ENCODE results near the gene EFL1.
"Not testable (repeated sequence)": the region's sequence is repeated elsewhere in the genome, so short reads cannot be mapped to it uniquely, and the experiment has no call there.

EFL1 gene

DNA sequence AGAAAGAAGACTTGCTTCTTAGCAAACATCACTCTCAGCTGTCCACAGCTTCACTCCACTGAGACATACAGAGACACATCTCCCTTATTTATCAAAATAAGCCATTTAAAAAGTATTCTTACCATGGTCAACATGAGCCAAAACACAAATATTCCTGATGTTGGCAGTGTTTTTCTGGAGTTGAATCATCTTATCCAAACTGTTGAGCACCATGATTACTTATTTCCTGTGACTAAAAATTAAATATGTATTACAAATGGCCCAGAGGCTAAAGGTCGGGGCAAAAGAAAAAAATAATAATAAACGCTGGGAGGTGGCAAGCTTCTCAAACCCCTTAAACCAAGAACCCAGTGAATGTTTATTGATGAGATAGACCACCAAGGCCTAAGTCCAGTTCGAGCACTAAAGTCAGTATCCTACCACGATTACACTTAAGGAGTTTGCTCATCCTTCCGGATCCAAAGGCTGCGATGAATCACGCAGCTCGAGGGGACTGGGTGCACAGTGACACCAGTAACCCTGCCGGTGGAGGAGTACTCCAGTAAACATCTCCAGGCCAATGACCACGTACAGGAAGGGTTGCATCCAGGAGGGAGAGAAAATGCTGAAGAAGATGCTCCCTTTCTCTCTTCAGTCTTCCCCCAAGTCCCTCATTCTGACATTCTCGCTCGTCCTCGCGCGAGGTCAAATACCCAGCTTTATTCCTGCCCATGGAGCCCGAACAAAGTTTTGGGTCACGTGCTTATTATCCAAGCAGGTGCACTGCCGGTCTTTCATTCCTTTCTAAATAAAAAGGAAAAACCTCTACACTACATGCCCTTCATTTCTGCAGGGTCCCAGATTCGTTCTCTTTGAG, 740 bp downstream of the EFL1 start:
- H3K36me3 Mint-ChIP-seq: peaks cover 15 to 26% of the 10 kb centered on the region in 2 donors
- H3K27me3 Mint-ChIP-seq, H3K9me3 Mint-ChIP-seq, DNase-seq: not testable (repeated sequence)
- peak overlapping the region; percentile 90 for H3K27ac Mint-ChIP-seq
- peak overlapping the region; percentile 95 to 96 for H3K4me3 Mint-ChIP-seq
- peak; percentile 30 to 41 for ATAC-seq (replicated peaks)
- H3K4me1 Mint-ChIP-seq: peaks cover 23 to 41% of the 10 kb centered on the region in 2 donors

DNA sequence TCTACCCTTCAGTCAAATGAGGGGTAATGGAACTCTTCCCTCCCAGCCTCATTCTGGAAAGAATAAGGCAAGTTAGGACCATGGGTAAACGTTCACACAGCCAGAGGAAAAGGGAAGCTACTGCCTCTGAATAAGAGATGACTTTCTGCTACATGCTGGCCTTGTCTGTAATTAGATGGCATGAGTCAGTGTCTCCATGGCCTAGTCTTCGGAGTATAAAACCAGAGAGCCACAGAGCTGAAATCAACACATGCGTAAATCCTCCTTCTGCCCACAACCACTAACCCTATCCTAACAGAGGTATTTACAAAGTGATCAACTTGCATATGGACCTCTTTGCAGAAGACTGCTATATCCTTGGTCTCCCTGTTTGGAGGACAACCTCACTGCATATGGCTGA, 14.3 kb downstream of the EFL1 start:
- Mint-ChIP-seq H3K4me1 (peaks cover 21 to 35% of the 10 kb centered on the region in 2 donors), H3K36me3 (peaks cover 18 to 32% of the 10 kb centered on the region in 2 donors)
- DNase-seq (peak; percentile 1), ATAC-seq (replicated peaks) (peak; percentile 84 to 85)
- H3K27me3 Mint-ChIP-seq, H3K4me3 Mint-ChIP-seq, H3K9me3 Mint-ChIP-seq, H3K27ac Mint-ChIP-seq: not testable (repeated sequence)

DNA sequence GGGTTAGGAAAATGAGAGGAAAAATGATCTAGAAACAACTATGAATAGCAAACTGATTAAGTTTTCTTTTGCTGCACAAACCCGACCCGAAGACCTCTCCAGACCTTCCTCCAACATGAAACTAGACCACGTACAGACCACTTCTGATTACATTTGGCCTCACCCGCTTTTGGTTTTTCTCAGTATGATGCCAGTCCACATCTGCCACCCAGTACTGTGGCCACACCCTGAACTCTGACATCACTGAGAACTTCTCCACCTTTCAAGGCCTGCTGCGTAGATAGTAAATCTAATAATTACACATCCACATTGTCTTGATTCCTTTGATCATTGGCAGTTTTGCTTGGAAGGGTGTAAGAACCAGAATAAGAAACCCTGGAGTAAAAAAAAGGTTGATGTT, 16.6 kb downstream of the EFL1 start:
- H3K4me3 Mint-ChIP-seq; H3K27ac Mint-ChIP-seq; ATAC-seq (replicated peaks); H3K9me3 Mint-ChIP-seq; DNase-seq; H3K27me3 Mint-ChIP-seq: not testable (repeated sequence)
- Mint-ChIP-seq H3K4me1 (peaks cover 24 to 35% of the 10 kb centered on the region in 2 donors), H3K36me3 (peaks cover 18 to 29% of the 10 kb centered on the region in 2 donors)

DNA sequence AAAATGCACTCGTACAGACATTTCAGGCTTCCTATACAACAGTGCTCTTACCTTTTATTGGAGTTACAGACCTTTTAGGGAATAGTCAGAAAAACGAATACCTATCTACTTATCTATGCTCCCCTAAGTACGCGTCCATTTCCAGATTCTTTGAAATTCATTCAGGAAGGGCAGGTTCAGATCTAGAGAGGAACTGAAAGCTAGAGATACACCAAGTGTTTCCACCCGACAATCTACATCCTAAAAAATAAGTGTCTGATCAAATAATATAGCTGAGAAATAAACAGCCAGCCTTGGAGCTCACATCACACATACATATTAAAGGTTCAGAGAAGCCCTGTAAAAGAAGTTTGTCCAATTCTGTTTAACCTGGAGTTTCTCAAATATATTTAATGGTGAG, 18.9 kb downstream of the EFL1 start:
- DNase-seq, H3K27ac Mint-ChIP-seq, H3K9me3 Mint-ChIP-seq, H3K4me3 Mint-ChIP-seq, H3K27me3 Mint-ChIP-seq: not testable (repeated sequence)
- Mint-ChIP-seq H3K36me3 (peaks cover 25 to 43% of the 10 kb centered on the region in 2 donors), H3K4me1 (peaks cover 26 to 34% of the 10 kb centered on the region in 2 donors)
- peak; percentile 74 to 83 for ATAC-seq (replicated peaks)

DNA sequence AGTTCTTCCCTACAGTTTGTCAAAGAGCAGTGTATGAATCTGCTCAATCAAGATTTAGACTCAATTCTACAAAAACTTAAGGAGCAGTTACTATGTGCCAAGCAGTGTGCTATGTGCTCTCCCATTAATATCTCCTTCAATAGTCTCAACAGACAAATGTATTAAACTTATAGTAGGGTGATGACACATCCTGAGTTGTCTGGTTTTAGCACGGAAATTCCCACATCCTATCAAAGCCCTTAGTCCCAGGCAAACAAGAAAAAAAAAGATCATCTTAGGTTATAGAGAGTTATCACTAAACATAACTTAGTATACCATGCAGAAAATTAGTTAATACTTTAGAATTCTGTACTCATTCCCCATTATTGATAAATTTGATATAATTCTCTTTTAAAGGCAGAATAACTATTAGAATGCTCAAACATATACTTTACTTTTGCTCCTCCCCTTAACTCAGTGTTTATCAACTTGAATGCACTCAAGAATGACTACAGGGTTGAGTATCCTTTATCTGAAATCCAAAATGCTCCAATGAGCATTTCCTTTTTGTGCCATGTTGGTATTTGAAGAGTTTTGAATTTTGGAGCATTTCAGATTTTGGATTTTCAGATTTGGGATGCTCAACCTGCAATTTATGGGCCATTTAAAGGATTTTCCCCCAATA, 20.6 kb downstream of the EFL1 start:
- not testable (repeated sequence) for H3K27ac Mint-ChIP-seq

DNA sequence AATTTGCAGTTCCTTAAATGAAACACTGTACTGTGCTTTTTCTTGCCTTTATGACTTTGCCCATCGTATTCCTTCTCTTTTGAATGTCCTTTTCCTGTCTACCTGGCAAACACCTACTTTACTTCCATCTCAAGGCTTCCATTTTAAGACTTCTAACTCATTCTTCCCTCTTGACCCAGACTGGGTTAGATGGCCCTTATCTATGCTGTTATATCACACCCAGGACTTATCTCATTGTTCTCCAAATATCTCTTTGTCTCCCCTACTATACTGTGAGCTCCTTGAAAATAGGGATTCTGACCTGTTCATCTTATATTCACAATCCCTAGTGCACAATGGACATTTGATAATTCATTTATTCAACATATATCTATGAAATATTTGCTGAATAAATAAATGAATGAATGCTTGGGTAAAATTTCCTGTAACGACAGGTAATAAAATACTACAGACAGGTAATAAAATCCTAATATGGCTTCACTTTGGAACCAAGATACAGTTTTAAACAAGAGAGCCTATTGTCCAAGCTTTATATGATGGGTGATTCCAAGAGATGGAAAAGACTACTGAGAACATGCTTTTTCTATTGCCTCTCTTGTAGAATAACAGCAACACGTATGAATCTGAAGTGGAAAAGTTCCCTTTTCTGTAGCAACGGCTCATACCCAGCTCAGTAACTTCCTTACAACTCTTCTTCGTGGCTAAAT, 22.7 kb downstream of the EFL1 start:
- Mint-ChIP-seq H3K36me3 (peaks cover 22 to 33% of the 10 kb centered on the region in 2 donors), H3K4me1 (peaks cover 14% of the 10 kb centered on the region in 2 donors), H3K4me3 (no peak overlapping the region), H3K27me3 (no peaks in the 10 kb centered on the region), H3K27ac (no peak overlapping the region), H3K9me3 (no peaks in the 10 kb centered on the region)
- ATAC-seq (replicated peaks) (no peak), DNase-seq (no peak)

More for the DNA sequence above, 20.6 kb downstream of the EFL1 start:
- ATAC-seq (replicated peaks); H3K4me3 Mint-ChIP-seq; H3K27me3 Mint-ChIP-seq; DNase-seq; H3K9me3 Mint-ChIP-seq: not testable (repeated sequence)
- H3K4me1 Mint-ChIP-seq: peaks cover 20% of the 10 kb centered on the region in 2 donors
- H3K36me3 Mint-ChIP-seq: peaks cover 22 to 36% of the 10 kb centered on the region in 2 donors

DNA sequence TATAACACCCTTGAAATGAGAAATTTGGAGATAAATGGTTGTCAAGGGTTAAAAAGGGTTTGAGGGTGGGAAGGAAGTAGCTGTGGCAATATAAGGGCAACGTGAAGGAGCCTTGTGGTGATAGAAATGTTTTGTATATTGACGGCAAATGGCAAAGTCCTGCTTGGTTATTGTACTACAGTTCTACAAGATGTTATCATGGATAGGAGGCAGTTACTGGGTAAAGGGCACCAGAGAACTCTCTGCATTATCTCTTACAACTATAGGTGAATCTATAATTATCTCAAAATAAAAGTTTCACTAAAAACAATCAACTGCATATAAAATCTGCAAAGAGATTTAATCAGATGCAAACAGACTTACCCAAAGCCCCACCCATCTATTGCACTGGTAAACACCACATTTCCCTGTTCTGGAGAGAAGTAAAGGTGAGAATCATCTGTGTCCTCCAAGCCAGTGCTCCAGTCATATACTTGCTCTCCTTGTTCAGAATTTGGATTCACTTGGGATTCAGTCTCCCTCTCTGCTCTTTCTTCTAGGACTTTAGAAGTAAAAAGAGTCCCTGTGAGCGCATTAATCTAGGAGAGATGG, 24.5 kb downstream of the EFL1 start:
- H3K4me1 Mint-ChIP-seq: peaks cover 12 to 16% of the 10 kb centered on the region in 2 donors
- ATAC-seq (replicated peaks); DNase-seq; H3K27ac Mint-ChIP-seq; H3K4me3 Mint-ChIP-seq; H3K9me3 Mint-ChIP-seq; H3K27me3 Mint-ChIP-seq: not testable (repeated sequence)
- H3K36me3 Mint-ChIP-seq: peaks cover 23 to 41% of the 10 kb centered on the region in 2 donors

DNA sequence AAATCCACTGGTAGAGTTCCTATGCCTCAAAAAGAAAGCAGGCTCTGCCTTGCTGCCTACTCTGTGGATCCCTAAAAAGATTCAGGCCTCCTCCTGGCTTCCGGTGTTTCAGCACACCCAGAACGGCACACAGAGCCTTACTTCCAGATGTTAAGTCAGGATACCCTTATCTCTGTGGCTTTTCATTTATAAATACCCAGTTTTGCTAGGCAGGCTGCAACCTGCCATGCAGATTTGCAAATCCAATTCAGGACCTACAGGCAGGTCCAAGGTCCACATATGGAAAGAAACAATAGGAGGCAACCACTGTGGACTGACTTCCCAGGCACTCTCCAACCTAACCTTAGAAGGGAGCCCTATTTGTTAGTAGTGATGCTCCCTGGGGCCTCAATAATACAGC, 30.7 kb downstream of the EFL1 start:
- no peaks in the 10 kb centered on the region for H3K9me3 Mint-ChIP-seq
- peaks cover 13 to 15% of the 10 kb centered on the region in 2 donors for H3K4me1 Mint-ChIP-seq
- H3K4me3 Mint-ChIP-seq: no peak overlapping the region
- DNase-seq (no peak), ATAC-seq (replicated peaks) (no peak)
- H3K27me3 Mint-ChIP-seq: no peaks in the 10 kb centered on the region
- H3K36me3 Mint-ChIP-seq: peaks cover 22 to 40% of the 10 kb centered on the region in 2 donors
- peak overlapping the region; percentile 5 for H3K27ac Mint-ChIP-seq

DNA sequence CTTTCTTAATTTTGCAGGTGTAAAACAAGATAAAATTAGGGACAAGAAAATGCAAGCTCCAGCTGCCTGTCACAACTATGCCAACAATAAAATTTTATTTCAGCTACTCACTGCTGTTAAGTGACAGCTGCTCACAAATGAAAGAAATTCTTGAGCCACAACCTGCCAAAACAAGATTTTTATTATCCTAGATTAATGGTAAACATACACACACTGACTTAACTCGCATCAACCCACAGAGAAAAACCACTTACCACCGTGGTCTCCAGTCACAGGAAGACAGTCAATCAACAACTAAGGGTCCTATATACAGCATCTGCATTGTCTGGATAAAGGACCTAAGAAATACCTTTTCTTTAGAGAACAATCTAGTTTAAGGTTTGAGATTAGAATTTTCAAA, 31.3 kb downstream of the EFL1 start:
- Mint-ChIP-seq H3K4me1 (peaks cover 13 to 15% of the 10 kb centered on the region in 2 donors), H3K36me3 (peaks cover 22 to 40% of the 10 kb centered on the region in 2 donors), H3K4me3 (no peak overlapping the region), H3K27me3 (no peaks in the 10 kb centered on the region), H3K27ac (no peak overlapping the region), H3K9me3 (no peaks in the 10 kb centered on the region)
- ATAC-seq (replicated peaks) (no peak), DNase-seq (no peak)

DNA sequence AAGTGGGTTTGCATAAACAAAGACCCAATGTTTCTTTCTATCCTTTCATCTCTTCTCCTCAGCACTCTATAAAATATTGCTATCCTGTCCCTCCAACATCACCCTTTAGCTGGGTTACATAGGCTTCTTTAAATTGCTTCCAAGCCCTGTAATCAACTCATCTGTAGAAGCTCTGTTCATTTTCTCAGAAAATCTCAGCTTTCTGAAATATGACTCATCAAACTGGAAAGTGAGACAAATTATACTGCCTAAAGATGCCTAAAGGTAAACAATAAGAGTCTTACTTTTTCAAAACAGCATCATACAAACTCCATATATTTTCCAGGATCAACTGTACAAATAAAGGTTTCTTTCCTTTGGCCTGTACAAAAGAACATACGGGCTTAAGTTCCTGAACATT, 33.8 kb downstream of the EFL1 start:
- Mint-ChIP-seq H3K27me3 (no peaks in the 10 kb centered on the region), H3K36me3 (peaks cover 25 to 39% of the 10 kb centered on the region in 2 donors), H3K4me3 (no peak overlapping the region), H3K4me1 (peaks cover 8 to 10% of the 10 kb centered on the region in 2 donors), H3K9me3 (no peaks in the 10 kb centered on the region), H3K27ac (no peak overlapping the region)
- no peak for ATAC-seq (replicated peaks)
- DNase-seq: no peak

DNA sequence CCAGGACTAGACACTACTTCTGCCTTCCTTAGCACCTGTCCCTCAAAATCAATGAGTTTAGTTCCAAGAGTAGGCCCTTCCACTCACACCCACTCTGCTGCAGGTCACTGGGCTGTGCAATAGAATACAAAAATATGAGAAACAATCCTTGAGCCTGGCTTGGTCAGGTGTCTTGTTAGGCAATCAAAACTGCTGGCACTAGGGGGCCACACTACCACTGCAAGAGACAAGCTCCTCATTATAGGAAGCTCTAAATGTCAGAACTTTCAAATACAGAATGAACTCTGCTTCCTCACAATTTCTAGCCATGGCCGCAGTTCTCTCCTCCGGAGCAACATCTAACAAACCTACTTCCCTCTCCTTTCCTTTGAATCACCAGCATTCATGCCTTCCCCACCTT, 41.0 kb downstream of the EFL1 start:
- not testable (repeated sequence) for H3K4me3 Mint-ChIP-seq, H3K9me3 Mint-ChIP-seq, H3K27me3 Mint-ChIP-seq, H3K27ac Mint-ChIP-seq, H3K4me1 Mint-ChIP-seq
- peak; percentile 21 for DNase-seq
- peaks cover 25 to 47% of the 10 kb centered on the region in 2 donors for H3K36me3 Mint-ChIP-seq
- ATAC-seq (replicated peaks): peak; percentile 94 to 95

DNA sequence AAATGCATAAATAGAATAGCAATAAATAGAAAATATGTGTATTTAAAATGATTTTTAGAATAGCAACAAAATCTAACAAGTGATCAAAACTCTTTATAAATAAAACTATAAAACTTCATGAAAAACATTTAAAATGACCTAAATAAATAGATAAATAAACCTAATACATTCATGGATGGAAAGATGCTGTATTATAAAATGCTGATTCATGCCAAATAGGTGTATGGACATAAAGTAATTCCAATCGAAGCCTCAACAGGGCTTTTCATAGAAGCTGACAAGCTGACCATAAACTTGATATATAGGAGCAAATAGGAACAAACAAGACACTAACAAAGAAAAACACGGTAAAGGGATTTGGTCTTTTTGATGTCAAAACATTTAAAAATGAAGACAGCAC, 46.4 kb downstream of the EFL1 start:
- H3K4me1 Mint-ChIP-seq; H3K9me3 Mint-ChIP-seq; H3K27ac Mint-ChIP-seq; H3K4me3 Mint-ChIP-seq; DNase-seq; ATAC-seq (replicated peaks); H3K27me3 Mint-ChIP-seq: not testable (repeated sequence)
- H3K36me3 Mint-ChIP-seq: peaks cover 30 to 50% of the 10 kb centered on the region in 2 donors

DNA sequence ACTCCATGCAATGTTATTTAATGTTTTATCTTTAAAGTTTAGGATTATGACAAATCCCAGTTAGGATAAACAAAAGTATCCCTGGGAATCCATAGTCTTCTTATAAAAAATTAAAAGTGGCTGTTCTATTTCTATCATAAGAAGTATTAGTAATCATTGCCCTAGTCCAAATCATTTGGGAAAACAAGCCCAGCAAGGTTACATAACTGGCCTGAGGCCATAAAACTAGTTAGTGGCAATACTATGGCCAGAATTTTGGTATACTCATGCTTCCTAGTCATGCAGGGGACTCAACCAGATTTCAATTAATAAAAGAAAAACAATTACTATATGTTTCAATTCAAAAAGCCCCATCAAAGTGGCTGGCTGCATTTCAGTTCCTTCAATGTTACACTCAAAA, 50.3 kb downstream of the EFL1 start:
- not testable (repeated sequence) for ATAC-seq (replicated peaks); H3K27ac Mint-ChIP-seq; H3K4me3 Mint-ChIP-seq; H3K9me3 Mint-ChIP-seq; DNase-seq; H3K4me1 Mint-ChIP-seq; H3K27me3 Mint-ChIP-seq
- H3K36me3 Mint-ChIP-seq: peaks cover 27 to 38% of the 10 kb centered on the region in 2 donors

DNA sequence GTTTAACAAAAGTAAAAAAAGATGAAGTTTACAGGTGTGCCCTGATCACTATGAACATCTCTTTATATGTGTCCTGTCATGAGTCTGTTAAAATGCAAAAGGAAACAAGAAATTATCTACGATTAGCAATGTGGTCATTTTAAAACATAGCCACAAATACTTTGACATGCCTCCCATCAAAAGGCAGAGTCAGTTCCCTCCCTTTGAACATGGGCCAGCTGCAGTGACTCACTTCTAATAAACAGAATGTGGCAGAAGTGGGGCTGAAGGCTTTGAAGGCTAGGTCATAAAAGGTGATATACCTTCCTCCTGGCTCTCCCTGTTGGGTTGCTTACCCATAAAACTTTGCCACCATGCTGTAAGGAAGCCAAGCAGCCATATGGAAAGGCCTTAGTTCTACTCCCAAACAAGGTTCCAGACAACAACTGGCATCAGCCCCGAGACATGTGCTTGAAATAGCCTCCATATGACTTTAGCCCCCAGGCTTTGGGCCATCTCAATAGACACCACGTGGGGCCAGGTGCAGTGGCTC, 52.4 kb downstream of the EFL1 start:
- not testable (repeated sequence) for H3K4me3 Mint-ChIP-seq; H3K9me3 Mint-ChIP-seq; DNase-seq; H3K27me3 Mint-ChIP-seq; H3K27ac Mint-ChIP-seq; ATAC-seq (replicated peaks); H3K4me1 Mint-ChIP-seq
- peaks cover 31 to 37% of the 10 kb centered on the region in 2 donors for H3K36me3 Mint-ChIP-seq

Measured in stimulated activated naive B cell treated with anti-CD40 and anti-IgM and Interleukin-4, amounts not matched to agents 10 μg/mL and 1 μg/mL and 100 μg/mL, for 72 hours (primary cell).